GM18858 (cell line): ENCODE measurements around the gene PTPN12.
"Not testable (repeated sequence)": the region's sequence is repeated elsewhere in the genome, so short reads cannot be mapped to it uniquely, and the experiment has no call there.

ENCODE experiments used
- ATAC-seq: cut with Tn5 transposase; IDR thresholded peaks from one replicate; pipeline ENCODE4 v1.9.1; 2021; ENCODE audit not compliant: unreplicated experiment

PTPN12 gene

DNA sequence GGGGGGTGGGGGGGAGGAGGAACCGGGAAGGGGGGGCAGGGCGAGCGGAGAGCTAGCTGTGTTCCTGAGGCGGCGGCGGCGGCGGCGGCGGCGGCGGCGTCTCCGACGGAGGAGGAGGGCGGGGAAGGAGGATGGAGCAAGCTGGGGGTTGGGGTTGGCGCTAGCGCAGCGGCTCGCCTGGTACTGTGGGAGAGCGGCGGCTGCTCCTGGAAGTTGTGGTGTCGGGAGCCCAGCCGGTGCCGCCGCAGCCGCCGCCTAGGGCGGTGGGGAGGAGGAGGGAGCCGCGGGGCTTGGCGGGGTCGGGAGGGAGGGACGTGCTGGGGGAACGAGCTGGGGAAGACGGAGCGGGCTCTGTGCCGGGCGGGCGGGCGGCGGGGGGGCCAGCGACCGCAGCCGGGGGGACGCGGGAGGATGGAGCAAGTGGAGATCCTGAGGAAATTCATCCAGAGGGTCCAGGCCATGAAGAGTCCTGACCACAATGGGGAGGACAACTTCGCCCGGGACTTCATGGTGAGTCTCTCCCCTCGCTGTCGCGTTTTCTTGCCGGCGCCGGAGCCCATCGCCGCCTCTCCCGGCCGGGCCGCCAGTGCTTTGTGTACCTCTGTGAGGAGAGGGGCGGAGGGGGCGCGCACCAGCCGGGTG is at the start of gene PTPN12:
PTPN12 (plus strand) TSS at position 160 of the 642 bp plus-strand sequence; CDS start at position 412, 252 bp downstream.
- ATAC-seq, result peak; percentile 9

DNA sequence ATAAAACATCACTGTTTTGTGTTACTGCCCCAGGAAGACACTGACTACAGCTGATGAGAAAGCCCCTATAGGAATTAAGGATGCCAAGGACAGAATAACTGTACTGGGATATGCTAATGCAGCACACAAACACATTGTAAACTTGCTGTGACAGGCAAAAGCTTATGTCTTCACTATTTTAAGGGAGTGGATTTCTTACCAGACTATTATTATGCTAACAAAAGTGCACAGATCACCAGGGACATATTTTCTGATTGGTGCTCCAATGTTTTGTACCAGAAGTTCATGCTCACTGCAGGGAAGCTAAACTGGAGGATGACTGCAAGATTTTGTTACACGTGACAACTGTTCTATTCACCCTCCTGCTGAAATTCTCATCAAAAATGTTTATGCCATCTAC is 48.1 kb upstream of the PTPN12 start:
- ATAC-seq, result no peak

DNA sequence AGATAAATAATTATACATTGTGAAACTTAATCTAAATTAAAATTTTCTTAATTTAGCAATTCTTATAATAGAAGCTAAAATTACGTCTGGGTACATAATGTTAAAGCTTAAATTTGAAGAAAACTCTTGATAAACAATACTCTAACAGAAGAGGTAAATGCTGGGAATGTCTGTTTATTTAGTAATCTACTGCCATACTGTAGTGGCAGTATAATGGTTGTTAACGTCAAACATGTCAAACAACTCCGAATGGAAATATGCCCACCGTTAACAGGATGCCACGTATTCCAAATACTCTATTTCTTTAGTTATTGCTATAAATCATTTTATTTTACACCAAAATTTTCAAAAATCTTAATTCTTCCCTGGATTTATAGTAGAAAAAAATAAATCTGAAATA is 40.0 kb upstream of the PTPN12 start:
- no peak for ATAC-seq

DNA sequence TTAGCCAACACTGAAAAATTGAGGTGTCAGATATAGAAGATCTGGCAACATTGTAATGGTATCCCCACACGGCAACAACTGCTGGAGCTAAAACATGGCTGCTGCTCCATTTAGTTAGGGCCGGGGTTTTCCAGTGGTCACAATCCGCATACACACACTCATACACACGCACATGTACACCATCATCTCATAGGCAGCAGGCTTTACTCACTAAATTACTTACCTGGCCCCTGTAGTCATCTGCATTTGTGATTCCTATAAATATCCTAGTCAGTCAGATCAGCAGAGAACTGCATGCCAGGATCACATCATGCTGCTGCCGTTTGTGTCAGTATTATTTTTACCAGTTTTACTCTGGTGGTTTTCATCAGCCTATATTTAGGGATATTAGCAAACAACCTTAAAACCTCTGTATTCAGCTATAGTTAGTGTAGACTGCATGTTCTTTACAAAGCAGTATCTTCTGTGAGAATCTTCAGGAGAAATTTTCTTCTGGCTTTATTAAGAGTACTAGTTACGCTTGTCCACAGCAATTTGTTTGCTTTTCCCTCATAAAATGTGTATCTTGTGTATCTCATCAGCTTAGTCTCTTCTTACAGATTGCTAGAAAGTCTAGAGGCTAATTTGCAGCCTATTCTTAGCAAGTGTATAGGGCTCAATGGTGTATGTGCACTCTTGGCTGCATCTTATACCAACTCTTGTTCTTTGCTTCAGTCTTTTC is 38.3 kb upstream of the PTPN12 start:
- ATAC-seq, result no peak

DNA sequence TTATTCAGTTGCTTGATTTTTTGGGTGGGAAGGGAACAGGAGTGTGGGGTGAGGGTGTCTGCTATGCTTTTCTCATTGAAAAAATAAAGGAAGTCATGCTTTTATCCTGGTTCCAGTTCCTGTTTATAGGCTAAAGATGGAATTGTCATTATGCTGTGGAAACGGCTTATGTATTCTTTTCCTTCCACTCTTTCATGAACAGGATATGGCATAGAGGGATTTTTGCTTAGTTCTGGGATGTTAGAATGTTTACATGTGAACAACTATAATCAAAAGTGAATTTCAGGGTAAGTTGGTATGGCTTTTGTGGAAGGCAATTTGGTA is 35.9 kb upstream of the PTPN12 start:
- ATAC-seq, result no peak

DNA sequence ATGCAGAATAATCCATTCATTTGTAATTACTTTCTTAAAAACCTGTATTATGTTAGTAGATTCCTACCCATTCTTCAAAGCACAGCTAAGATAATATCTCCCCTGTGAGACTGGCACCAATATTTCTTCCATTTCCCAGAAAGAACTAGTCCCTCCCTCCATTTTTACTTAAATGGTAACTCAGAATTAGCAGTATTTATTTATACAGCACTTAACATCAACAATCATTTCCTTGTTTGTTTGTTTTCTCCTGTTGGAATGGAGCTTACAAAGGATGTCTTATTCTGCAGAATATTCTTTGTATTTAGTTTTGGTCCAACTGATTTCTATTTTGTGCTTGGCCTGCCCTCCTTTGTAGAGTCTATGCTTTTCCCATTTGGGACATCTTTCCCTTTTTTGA is 32.1 kb upstream of the PTPN12 start:
- ATAC-seq, result no peak

DNA sequence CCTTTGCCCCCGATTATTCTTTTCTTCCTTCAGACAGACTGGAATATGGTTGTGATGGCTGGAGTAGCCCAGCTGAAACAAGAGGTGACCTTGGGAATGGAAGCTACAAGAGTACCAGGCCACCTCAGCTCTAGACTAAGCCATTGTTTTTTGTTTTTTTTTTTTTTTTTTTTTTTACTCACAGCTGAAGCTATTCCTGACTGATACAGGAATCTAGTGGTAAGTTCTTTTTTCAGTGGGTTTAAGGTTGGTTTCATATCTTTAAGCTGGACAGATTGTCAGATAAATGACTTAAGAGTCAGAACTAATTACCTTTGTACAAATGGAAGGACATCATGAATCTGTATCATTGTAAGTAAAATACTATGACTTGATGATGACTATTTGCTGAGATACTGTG is 30.2 kb upstream of the PTPN12 start:
- ATAC-seq, result no peak

DNA sequence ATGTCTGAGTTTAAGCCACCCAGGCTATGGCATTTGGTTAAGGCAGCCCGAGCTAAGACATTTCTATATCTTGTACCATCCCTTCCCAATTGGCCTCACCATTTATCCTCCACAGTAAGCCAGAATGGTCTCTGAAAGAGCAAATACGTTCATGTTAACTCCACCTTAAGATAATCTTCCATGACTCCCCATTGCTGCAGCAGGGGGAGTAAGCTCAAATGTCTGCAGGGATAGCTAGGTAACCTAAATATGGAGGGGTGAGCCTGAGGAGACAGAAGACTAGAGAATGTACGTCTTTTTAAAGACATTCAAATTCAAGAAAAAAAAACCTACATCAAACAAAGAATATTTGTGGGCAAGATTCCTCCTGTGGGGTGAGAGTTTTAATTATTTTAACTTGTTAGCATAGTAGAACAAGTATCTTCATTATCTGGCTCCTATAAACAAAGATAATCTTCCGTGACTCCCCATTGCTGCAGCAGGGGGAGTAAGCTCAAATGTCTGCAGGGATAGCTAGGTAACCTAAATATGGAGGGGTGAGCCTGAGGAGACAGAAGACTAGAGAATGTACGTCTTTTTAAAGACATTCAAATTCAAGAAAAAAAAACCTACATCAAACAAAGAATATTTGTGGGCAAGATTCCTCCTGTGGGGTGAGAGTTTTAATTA is 24.0 kb upstream of the PTPN12 start:
- not testable (repeated sequence) for ATAC-seq

DNA sequence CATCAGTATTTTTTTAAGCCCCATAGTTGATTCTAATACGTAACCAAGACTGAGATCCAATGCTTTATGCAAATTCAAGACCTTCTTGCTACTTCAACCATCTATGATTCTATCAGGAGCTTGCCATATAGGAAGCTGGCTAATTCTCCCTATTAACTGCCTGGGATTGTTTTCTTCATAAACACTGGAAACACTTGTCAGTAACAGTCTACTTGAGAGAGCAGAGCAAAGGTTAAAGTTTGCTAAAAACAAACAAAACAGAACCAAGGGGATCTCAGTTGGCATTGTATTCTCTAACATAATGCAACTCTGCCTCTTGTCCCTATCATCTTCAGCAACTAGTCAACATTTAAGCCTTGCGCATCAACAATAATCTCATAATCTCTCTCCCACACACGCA is 21.0 kb upstream of the PTPN12 start:
- no peak for ATAC-seq

DNA sequence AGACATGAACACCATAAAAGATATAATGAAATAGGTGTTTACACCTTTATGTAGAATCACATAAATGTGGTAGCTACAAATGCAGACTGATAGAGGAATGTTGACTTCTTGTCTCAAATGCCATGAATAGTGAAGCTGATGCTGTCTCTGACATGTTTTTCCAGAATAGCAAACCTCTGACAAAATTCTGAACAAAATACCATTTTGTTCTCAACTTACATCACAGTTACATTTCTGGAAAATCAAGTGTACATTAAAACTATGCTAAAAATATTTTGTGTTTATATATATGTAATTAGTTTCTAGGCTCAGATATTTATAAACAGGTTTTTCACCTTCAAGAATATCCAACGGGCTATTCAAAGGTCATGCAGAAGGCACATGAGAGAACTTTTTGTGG is 16.8 kb upstream of the PTPN12 start:
- ATAC-seq, result no peak

DNA sequence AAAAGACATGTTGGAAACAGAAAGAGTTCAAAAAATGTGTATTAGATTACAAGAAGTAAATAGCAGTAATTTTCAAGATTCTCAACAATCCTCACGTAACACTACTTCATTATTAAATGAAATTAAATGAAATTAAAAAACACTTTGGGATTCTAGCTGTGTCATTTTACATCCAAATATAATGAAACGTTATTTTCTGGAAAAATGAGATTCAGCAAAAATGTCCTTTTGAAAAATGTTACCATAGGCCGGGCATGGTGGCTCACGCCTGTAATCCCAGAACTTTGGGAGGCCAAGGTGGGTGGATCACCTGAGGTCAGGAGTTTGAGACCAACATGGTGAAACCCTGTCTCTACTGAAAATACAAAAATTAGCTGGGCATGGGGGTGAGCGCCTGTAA is 15.6 kb upstream of the PTPN12 start:
- ATAC-seq, result not testable (repeated sequence)

DNA sequence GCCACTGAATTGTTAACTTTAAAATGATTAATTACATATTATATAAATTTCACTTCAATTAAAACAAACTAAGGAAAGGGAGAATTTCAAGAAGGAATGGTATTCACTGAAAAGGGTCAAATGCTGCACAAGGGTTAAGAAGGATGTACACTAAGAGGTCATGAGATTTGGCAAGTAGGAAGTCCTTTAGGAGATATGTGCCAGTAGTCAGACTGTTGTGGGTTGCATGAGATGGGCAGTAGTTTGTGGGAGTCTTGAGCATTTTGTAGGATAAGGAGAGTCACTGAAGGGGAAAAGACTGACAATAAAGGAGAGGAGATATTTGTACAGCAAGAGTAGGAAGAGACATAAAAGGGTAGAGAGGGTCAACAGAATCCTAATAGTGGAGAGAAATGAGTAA is 12.4 kb upstream of the PTPN12 start:
- no peak for ATAC-seq

DNA sequence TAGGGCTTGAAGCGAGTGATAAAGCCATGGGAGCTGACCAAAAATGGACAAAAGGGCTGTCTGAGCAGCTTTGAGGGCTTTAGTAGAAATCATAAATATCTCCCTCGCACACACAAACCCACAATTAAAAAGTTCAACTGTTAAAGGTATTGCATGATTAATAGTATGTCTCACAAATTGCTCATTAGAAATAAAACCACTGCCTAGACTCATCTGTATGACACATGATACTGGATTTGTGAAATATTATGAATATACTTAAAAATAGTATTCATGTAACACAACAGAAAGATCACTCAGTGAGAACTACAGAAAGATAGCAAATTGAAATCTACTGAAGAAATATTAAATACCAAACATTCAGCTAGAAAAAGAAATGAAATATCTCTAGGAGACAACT is 11.9 kb upstream of the PTPN12 start:
- ATAC-seq, result no peak

DNA sequence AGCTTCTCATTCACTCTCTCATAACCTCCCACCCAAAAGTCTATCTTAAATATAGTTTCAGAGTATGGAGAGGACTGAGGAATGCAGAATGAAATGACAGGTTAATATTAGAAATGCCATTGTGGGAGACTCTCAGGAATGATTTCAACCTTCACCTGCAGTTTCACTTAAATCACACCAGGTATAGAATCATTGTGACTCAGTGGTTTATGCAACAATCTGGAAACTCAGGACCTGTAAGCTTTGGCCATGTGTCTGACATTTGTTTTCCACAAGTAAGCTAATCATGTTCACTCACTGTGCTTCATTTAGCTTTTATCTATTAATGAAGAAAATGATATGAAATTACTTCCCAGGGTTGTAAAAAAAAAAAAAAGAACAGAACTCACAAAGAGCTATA is 8.7 kb upstream of the PTPN12 start:
- no peak for ATAC-seq

DNA sequence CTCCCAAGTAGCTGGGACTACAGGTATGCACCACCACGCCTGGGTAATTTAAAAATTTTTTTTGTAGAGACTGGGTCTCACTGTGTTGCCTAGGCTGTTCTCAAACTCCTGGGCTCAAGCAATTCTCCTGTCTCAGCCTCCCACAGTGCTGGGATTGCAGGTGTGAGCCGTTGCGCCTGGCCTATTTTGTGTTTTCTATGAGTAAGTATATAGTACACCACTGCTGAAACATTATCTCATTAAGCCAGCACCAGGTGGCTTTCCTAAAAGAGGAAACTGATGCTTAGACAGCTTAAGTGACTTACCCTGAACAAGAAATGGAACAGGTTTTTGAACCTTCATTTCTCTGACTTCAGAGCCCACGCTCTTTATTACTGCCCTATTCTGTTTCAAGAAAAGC is 7.8 kb upstream of the PTPN12 start:
- ATAC-seq, result no peak

DNA sequence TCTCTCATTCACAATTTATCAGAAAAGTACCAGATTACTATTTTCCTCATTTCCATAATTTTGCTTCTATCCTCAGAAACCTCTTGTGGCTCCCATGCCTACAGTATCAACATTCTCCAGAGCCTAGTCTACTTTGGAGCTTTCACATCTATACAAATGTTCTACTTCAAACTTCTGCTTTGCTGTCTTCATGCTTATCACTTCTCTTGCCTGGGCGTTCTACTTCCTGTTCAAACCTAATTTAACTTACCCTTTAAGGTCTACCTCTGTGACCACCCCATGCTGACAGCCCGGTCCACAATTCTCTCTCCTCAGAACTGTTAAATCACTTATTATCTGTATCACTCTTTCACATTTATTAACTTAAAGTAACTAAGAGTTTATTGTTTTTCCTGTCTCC is 6.1 kb upstream of the PTPN12 start:
- ATAC-seq, result peak; percentile 62

DNA sequence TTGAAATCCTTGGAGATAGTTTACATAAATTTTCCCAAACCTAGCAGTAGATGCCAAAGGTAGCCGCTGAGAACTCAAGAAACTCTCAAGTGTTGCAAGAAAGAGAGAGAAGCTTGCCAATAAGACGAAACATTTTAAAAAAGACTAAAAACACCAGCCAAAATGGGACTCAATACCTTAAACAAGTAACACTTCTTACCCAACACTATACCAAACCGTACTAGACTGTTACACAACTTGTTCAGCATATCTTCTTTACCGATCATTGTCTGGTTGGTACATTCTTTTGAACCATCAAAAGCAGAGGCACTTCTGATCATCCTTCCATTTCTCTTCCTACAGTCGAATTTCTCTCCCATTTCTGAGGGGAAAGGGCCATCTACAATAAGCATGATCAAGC is 4.8 kb upstream of the PTPN12 start:
- ATAC-seq, result no peak

DNA sequence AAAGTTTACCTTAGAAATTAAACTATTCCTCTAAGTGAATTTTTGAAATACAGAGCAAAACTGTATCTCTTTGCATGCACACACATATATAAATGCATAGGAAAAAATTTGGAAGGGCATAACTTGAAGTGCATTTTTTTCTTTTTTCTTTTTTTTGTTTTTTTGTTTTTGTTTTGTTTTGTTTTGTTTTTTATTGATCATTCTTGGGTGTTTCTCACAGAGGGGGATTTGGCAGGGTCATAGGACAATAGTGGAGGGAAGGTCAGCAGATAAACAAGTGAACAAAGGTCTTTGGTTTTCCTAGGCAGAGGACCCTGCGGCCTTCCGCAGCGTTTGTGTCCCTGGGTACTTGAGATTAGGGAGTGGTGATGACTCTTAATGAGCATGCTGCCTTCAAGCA is 4.4 kb upstream of the PTPN12 start:
- ATAC-seq, result not testable (repeated sequence)

DNA sequence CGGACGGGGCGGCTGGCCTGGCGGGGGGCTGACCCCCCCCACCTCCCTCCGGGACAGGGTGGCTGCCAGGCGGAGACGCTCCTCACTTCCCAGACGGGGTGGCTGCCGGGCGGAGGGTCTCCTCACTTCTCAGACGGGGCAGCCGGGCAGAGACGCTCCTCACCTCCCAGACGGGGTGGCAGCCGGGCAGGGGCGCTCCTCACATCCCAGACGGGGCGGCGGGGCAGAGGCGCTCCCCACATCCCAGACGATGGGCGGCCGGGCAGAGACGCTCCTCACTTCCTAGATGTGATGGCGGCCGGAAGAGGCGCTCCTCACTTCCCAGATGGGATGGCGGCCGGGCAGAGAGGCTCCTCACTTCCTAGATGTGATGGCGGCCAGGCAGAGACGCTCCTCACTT is 3.0 kb upstream of the PTPN12 start:
- ATAC-seq, result not testable (repeated sequence)

DNA sequence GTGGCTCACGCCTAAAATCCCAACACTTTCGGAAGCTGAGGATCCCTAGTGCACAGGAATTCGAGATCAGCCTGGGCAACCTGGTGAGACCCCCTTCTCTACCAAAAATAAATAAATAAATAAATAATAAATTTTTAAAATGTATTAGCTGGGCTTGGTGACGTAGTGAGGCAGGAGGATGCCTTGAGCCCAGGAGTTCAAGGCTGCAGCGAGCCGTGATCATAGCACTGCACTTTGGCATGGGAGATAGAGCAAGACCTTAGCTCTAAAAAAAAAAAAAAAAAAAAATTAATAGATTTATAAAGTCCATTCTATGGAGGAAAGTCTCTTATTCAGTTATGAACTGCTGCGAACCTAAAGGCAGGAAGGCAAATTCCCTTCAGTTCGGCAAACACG is 1.1 kb upstream of the PTPN12 start:
- ATAC-seq, result no peak

DNA sequence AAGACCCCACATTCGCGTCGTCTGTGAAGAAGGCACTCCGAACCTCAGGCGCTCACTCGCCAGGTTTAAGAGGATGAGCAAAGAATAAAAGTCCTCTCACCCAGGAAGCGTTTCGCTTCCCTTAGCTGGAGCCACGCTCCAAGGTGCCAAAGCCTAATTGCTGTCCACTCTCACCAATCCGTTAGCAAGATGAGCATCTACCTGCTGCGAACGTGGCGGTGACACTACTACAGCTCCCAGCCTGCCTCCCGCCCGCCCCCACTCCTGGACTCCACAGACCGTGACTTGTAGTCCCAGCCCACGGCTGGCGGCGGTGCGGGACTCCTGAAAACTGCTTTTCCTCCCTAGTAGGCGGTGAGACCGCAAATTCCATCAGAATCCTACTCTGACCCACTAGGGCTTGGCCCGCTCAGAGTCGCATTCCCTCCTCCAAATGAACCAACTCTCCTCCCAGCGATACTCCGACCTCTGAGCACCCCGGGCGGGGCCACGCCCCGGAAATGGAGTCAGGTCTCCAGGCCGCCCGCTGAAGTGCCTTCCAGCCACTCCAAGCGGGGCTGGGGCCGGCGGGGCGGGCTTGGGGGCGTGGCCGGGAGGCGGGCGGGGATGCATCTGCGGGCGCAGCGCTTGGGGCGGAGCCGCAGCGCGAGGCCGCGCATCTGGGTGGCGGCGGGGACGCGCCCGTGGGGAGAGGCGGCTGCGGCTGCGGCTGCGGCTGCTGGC is 521 bp upstream of the PTPN12 start:
- ATAC-seq, result peak; percentile 91

DNA sequence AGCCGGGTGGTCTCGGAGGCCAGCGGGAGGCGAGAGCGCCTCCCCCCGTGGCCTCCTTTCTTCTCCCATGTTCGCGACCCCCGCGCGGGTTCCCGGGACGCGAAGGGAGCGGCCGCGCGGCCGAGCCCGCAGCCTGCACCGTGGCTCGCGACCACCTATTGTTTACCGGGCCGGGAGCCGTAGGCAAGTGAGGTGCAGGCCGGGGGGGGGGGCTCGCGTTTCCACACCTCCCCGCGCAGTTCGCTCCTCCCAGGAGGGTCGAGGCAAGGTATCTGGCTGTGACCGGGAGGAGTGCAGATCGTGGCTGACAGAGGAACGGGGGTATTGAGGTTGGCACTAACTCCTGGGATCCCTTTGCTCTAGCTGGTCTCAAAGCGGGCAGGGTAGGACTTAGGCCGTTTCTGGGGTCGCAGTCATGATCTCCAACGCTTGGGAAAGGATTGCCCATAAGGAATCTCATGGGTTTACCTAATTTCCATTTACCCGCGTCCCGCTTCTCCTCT is 734 bp downstream of the PTPN12 start:
- ATAC-seq, result no peak
